WTC11 (cell line): ENCODE data around the gene DUS1L. TPM values are rescaled to one million over a fixed set of nuclear protein-coding genes. Genes with fewer than 3 reads are reported as not detected.

ENCODE experiments used
- ATF2 ChIP-seq: sonication (generic); formaldehyde crosslinking; IDR thresholded peaks from 2 replicates; pipeline ENCODE4 v1.8.1; 2022; ENCODE audit warnings: low read depth, missing genetic modification reagents, borderline replicate concordance
- CREB1 ChIP-seq: sonication (generic); formaldehyde crosslinking; IDR thresholded peaks from 2 replicates; pipeline ENCODE4 v1.8.0; 2023; ENCODE audit warnings: mild to moderate bottlenecking, missing genetic modification reagents
- CREM ChIP-seq: sonication (generic); formaldehyde crosslinking; IDR thresholded peaks from 2 replicates; pipeline ENCODE4 v1.8.1; 2022; ENCODE audit warnings: mild to moderate bottlenecking, missing genetic modification reagents, moderate library complexity
- ESRRA ChIP-seq: sonication (generic); formaldehyde crosslinking; IDR thresholded peaks from 2 replicates; pipeline ENCODE4 v1.8.1; 2022; ENCODE audit warnings: mild to moderate bottlenecking, missing genetic modification reagents, borderline replicate concordance
- HMGXB4 ChIP-seq: sonication (generic); formaldehyde crosslinking; IDR thresholded peaks from 2 replicates; pipeline ENCODE4 v1.8.1; 2023; ENCODE audit warnings: mild to moderate bottlenecking, moderate library complexity, missing genetic modification reagents
- IRF2 ChIP-seq: sonication (generic); formaldehyde crosslinking; IDR thresholded peaks from 2 replicates; pipeline ENCODE4 v1.8.0; 2022; ENCODE audit warnings: low read depth, missing genetic modification reagents, borderline replicate concordance
- JAZF1 ChIP-seq: fragments of 250-450 bp; sonication (Bioruptor Pico); IDR thresholded peaks from 2 replicates; pipeline ENCODE4 v1.9.0; 2021; ENCODE audit warnings: moderate library complexity, mild to moderate bottlenecking, inconsistent platforms
- MYBL2 ChIP-seq: sonication (generic); formaldehyde crosslinking; IDR thresholded peaks from 2 replicates; pipeline ENCODE4 v1.8.1; 2023; ENCODE audit warnings: mild to moderate bottlenecking, moderate library complexity, missing genetic modification reagents
- NFATC4 ChIP-seq: fragments of 250-450 bp; sonication (Bioruptor Pico); IDR thresholded peaks from 2 replicates; pipeline ENCODE4 v1.9.0; 2021; ENCODE audit warnings: mild to moderate bottlenecking
- NFE2L1 ChIP-seq: sonication (generic); formaldehyde crosslinking; IDR thresholded peaks from 2 replicates; pipeline ENCODE4 v1.8.1; 2023; ENCODE audit warnings: missing genetic modification reagents
- NR1H2 ChIP-seq: sonication (generic); formaldehyde crosslinking; IDR thresholded peaks from 2 replicates; pipeline ENCODE4 v1.9.0; 2021; ENCODE audit warnings: mild to moderate bottlenecking, moderate library complexity, missing genetic modification reagents
- NR3C1 ChIP-seq: sonication (generic); formaldehyde crosslinking; conservative IDR thresholded peaks from 2 replicates; pipeline ENCODE4 v1.8.1; 2023; ENCODE audit warnings: low read depth, mild to moderate bottlenecking, missing genetic modification reagents
- PRRX2 ChIP-seq: fragments of 250-450 bp; sonication (Bioruptor Pico); IDR thresholded peaks from 2 replicates; pipeline ENCODE4 v1.8.0; 2021; ENCODE audit warnings: mild to moderate bottlenecking
- SMAD3 ChIP-seq: sonication (generic); formaldehyde crosslinking; IDR thresholded peaks from 2 replicates; pipeline ENCODE4 v1.8.0; 2022; ENCODE audit warnings: missing genetic modification reagents, mild to moderate bottlenecking, borderline replicate concordance
- SMAD4 ChIP-seq: sonication (generic); formaldehyde crosslinking; IDR thresholded peaks from 2 replicates; pipeline ENCODE4 v1.8.0; 2022; ENCODE audit warnings: mild to moderate bottlenecking, missing genetic modification reagents
- SOX15 ChIP-seq: fragments of 250-450 bp; sonication (Bioruptor Pico); IDR thresholded peaks from 2 replicates; pipeline ENCODE4 v1.9.0; 2021; ENCODE audit warnings: mild to moderate bottlenecking
- STAT6 ChIP-seq: sonication (generic); formaldehyde crosslinking; conservative IDR thresholded peaks from 2 replicates; pipeline ENCODE4 v1.8.1; 2023; ENCODE audit warnings: mild to moderate bottlenecking, low read depth, missing genetic modification reagents, moderate library complexity
- TCF7 ChIP-seq: sonication (generic); formaldehyde crosslinking; IDR thresholded peaks from 2 replicates; pipeline ENCODE4 v1.8.0; 2022; ENCODE audit warnings: mild to moderate bottlenecking, low read depth, missing genetic modification reagents, moderate library complexity
- ZMAT4 ChIP-seq: fragments of 250-450 bp; sonication (Bioruptor Pico); IDR thresholded peaks from 2 replicates; pipeline ENCODE4 v1.9.0; 2021; ENCODE audit warnings: mild to moderate bottlenecking
- ZNF121 ChIP-seq: sonication (generic); formaldehyde crosslinking; IDR thresholded peaks from 2 replicates; pipeline ENCODE4 v1.8.0; 2023; ENCODE audit warnings: missing genetic modification reagents
- ZNF138 ChIP-seq: sonication (generic); formaldehyde crosslinking; conservative IDR thresholded peaks from 2 replicates; pipeline ENCODE4 v1.8.1; 2022; ENCODE audit warnings: mild to moderate bottlenecking, moderate library complexity, missing genetic modification reagents
- ZNF317 ChIP-seq: sonication (generic); formaldehyde crosslinking; IDR thresholded peaks from 2 replicates; pipeline ENCODE4 v1.8.1; 2023; ENCODE audit warnings: low read depth, mild to moderate bottlenecking, moderate library complexity, missing genetic modification reagents, borderline replicate concordance
- ZNF396 ChIP-seq: fragments of 250-450 bp; sonication (Bioruptor Pico); IDR thresholded peaks from 2 replicates; pipeline ENCODE4 v1.8.0; 2021; ENCODE audit warnings: mild to moderate bottlenecking, moderate library complexity, borderline replicate concordance
- ZNF416 ChIP-seq: fragments of 250-450 bp; sonication (Bioruptor Pico); IDR thresholded peaks from 2 replicates; pipeline ENCODE4 v1.9.0; 2021; ENCODE audit warnings: mild to moderate bottlenecking, inconsistent platforms
- ZNF423 ChIP-seq: fragments of 250-450 bp; sonication (Bioruptor Pico); IDR thresholded peaks from 2 replicates; pipeline ENCODE4 v2.1.2; 2022; ENCODE audit warnings: mild to moderate bottlenecking, moderate library complexity
- ZNF671 ChIP-seq: fragments of 250-450 bp; sonication (Bioruptor Pico); IDR thresholded peaks from 2 replicates; pipeline ENCODE4 v1.8.0; 2021; ENCODE audit warnings: mild to moderate bottlenecking
- total RNA-seq: library from RNA; stranded (reverse); gene quantifications from 3 replicates; pipeline ENCODE4 v1.2.3, GENCODE V29; 2021
- TF ChIP-seq, protein P1 (sequence below): fragments of 250-450 bp; sonication (Bioruptor Pico); IDR thresholded peaks from 2 replicates; pipeline ENCODE4 v1.9.0; 2021; ENCODE audit warnings: mild to moderate bottlenecking, borderline replicate concordance
- TF ChIP-seq, protein P2 (sequence below): fragments of 250-450 bp; sonication (Bioruptor Pico); IDR thresholded peaks from 2 replicates; pipeline ENCODE4 v1.8.0; 2021; ENCODE audit warnings: mild to moderate bottlenecking

Gene DUS1L
- total RNA-seq, 1 experiment from 2014 or later = 120 TPM

DNA sequence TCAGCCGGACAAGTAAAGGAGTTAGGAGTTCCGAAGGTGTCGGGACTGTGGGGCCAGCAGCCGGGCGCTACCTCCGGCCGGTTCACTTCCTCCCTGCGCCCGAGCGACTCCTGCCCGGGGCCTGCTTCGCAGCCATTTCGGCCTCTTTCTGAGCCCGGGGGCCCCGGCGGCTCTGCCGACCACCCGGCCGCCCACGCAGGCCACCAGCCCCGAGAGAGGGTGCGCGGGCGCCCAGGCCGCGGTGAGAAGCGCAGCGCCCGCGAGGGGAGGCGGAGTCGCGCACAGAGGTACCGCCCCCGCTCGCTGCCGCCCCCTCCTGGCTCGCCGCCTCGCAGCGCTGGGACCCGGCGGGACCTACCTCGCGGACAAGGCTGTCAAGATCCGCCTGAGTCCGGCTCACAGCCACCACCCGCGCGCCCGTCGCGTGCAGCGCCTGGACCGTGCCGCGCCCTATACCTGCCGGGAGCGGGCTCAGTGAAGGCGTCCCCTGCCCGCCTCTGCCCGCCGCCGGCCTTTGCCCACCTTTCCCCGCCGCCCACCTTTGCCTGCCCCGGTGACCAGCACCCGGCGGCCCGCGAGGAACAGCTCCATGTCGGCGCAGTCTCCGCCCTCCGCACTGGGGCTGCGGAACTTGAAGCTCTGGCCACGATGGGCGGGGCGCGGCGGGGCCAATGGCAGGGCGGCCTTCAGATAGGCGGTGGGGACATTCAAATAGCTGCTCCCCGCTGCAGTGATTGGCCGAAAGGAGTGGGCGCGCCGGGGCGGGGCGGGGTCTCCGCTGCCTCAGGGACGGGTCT, 28.3 kb downstream of the DUS1L start, which contains the start of gene DCXR (continued):
- TF ChIP-seq STAT6 (CRISPR knock-in tag) (no peak), ZNF138 (no peak), ZNF423 (CRISPR knock-in tag) (no peak), NR3C1 (CRISPR knock-in tag) (no peak), SOX15 (CRISPR knock-in tag) (no peak), ZNF121 (CRISPR knock-in tag) (no peak), ATF2 (no peak), ZMAT4 (no peak), PRRX2 (CRISPR knock-in tag) (no peak), CREM (CRISPR knock-in tag) (0 out of 2 replicates have a peak, but pooled peaks have one; percentile 43), IRF2 (no peak), HMGXB4 (peak; percentile 97), ZNF416 (CRISPR knock-in tag) (no peak), ZNF671 (no peak), TCF7 (no peak), ESRRA (CRISPR knock-in tag) (no peak), SMAD3 (CRISPR knock-in tag) (no peak; the same call in 1 of the 2 replicates), MYBL2 (CRISPR knock-in tag) (0 out of 2 replicates have a peak, but pooled peaks have one; percentile 59), CREB1 (no peak), NR1H2 (CRISPR knock-in tag) (no peak), NFATC4 (CRISPR knock-in tag) (no peak), ZNF317 (CRISPR knock-in tag) (no peak), ZNF396 (CRISPR knock-in tag) (no peak), JAZF1 (no peak), SMAD4 (CRISPR knock-in tag) (no peak), NFE2L1 (CRISPR knock-in tag) (no peak)
- TF ChIP-seq, protein P1, sequence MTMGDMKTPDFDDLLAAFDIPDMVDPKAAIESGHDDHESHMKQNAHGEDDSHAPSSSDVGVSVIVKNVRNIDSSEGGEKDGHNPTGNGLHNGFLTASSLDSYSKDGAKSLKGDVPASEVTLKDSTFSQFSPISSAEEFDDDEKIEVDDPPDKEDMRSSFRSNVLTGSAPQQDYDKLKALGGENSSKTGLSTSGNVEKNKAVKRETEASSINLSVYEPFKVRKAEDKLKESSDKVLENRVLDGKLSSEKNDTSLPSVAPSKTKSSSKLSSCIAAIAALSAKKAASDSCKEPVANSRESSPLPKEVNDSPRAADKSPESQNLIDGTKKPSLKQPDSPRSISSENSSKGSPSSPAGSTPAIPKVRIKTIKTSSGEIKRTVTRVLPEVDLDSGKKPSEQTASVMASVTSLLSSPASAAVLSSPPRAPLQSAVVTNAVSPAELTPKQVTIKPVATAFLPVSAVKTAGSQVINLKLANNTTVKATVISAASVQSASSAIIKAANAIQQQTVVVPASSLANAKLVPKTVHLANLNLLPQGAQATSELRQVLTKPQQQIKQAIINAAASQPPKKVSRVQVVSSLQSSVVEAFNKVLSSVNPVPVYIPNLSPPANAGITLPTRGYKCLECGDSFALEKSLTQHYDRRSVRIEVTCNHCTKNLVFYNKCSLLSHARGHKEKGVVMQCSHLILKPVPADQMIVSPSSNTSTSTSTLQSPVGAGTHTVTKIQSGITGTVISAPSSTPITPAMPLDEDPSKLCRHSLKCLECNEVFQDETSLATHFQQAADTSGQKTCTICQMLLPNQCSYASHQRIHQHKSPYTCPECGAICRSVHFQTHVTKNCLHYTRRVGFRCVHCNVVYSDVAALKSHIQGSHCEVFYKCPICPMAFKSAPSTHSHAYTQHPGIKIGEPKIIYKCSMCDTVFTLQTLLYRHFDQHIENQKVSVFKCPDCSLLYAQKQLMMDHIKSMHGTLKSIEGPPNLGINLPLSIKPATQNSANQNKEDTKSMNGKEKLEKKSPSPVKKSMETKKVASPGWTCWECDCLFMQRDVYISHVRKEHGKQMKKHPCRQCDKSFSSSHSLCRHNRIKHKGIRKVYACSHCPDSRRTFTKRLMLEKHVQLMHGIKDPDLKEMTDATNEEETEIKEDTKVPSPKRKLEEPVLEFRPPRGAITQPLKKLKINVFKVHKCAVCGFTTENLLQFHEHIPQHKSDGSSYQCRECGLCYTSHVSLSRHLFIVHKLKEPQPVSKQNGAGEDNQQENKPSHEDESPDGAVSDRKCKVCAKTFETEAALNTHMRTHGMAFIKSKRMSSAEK = no peak
- TF ChIP-seq, protein P2, sequence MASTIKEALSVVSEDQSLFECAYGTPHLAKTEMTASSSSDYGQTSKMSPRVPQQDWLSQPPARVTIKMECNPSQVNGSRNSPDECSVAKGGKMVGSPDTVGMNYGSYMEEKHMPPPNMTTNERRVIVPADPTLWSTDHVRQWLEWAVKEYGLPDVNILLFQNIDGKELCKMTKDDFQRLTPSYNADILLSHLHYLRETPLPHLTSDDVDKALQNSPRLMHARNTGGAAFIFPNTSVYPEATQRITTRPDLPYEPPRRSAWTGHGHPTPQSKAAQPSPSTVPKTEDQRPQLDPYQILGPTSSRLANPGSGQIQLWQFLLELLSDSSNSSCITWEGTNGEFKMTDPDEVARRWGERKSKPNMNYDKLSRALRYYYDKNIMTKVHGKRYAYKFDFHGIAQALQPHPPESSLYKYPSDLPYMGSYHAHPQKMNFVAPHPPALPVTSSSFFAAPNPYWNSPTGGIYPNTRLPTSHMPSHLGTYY (CRISPR knock-in tag) = 0 out of 2 replicates have a peak, but pooled peaks have one; percentile 14
